SK-N-SH (cell line): Measurements from ENCODE around the gene YIF1B.

Experiments
- GABPA ChIP-seq: IDR thresholded peaks from 2 replicates; pipeline ENCODE4 v1.4.0; 2012; ENCODE audit warnings: low read depth, mild to moderate bottlenecking
- MXI1 ChIP-seq: IDR thresholded peaks from 2 replicates; pipeline ENCODE4 v1.6.1; 2012; ENCODE audit warnings: mild to moderate bottlenecking, low read depth, low read length, improper control_type of control experiment
- POLR2AphosphoS5 ChIP-seq: IDR thresholded peaks from 2 replicates; pipeline ENCODE4 v1.6.1; 2012; ENCODE audit warnings: low read depth, low read length
- RFX5 ChIP-seq: IDR thresholded peaks from 2 replicates; pipeline ENCODE4 v1.6.1; 2012; ENCODE audit warnings: mild to moderate bottlenecking, improper control_type of control experiment, low read length
- YY1 ChIP-seq: IDR thresholded peaks from 2 replicates; pipeline ENCODE4 v1.4.0; 2012; ENCODE audit warnings: low read depth, mild to moderate bottlenecking
- TF ChIP-seq, protein P1 (sequence below): fragments of 150-350 bp; IDR thresholded peaks from 2 replicates; pipeline ENCODE4 v1.6.1; 2017; ENCODE audit warnings: antibody characterized with exemption, low read length, low read depth, borderline replicate concordance

DNA sequence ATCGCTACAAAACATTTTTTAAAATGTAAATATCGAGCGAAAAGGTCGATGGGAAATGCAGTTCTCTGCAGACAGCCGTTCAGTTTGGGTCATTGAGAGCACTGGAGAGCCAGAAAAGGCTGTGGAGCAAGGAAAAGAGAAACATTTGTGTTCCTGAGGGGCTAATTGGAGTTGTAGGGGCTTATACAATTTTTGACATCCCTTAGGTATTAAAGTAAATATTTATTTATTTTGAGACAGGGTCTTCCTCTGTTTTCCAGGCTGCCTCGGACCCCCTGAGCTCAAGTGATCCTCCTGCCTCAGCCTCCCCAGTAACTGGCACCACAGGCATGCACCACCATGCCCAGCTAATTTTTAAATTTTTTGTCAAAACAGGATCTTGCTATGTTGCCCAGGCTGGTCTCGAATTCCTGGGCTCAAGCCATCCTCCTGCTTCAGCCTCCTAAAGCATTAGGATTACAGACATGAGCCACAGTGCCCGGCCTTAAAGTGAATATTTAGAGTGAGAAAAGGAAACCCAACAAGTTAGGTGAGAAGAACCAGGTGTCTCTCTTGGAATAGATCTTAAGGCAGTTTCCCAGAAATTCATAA is 825 bp upstream of the YIF1B start:
- TF ChIP-seq POLR2AphosphoS5 (no peak), MXI1 (no peak), RFX5 (no peak), GABPA (no peak), YY1 (no peak)
- TF ChIP-seq, protein P1, sequence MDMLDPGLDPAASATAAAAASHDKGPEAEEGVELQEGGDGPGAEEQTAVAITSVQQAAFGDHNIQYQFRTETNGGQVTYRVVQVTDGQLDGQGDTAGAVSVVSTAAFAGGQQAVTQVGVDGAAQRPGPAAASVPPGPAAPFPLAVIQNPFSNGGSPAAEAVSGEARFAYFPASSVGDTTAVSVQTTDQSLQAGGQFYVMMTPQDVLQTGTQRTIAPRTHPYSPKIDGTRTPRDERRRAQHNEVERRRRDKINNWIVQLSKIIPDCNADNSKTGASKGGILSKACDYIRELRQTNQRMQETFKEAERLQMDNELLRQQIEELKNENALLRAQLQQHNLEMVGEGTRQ, result no peak
